Stimulated activated naive CD8-positive, alpha-beta T cell treated with anti-CD3 and anti-CD28 coated beads, Interleukin-15, Interleukin-2, amounts not matched to agents 100 ng/mL and 50 ng/mL, for 24 hours (primary cell): Measurements from ENCODE around the gene LIPC.

Source experiments
- H3K27ac Mint-ChIP-seq: one replicate; pipeline ENCODE4 v1.8.0; 2021; ENCODE audit warnings: mild to moderate bottlenecking, mixed read lengths
- H3K27me3 Mint-ChIP-seq: one replicate; pipeline ENCODE4 v1.8.0; 2021; ENCODE audit warnings: mixed read lengths
- H3K36me3 Mint-ChIP-seq: one replicate; pipeline ENCODE4 v1.8.0; 2021; ENCODE audit warnings: low read depth, mixed read lengths
- H3K4me1 Mint-ChIP-seq: one replicate; pipeline ENCODE4 v1.8.0; 2021; ENCODE audit warnings: low read depth, mixed read lengths
- H3K4me3 Mint-ChIP-seq: one replicate; pipeline ENCODE4 v1.8.0; 2021; ENCODE audit warnings: mild to moderate bottlenecking, mixed read lengths
- H3K9me3 Mint-ChIP-seq: one replicate; pipeline ENCODE4 v1.8.0; 2021; ENCODE audit warnings: mixed read lengths

The LIPC gene

DNA sequence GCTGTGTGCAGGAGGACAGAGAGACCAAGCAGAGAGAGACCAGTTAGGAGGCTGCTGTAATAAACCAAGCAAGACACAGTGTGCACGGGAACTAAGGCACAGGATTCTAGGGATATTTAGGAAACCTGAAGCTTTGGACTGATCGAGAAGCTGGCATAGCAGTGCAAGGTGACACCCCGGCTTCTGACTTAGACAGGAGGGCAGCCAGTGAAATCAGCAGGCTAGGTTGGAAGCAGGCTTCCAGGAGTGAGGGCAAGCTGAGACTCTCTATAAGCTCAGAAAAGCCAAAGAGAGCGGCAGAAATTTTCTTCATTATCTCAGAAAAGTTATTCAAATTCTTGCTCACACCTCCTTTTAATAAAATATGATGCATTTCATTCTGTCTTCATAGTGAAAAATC, 104.6 kb downstream of the LIPC start:
- H3K27me3 Mint-ChIP-seq = no peaks in the 10 kb centered on the region
- no peaks in the 10 kb centered on the region for H3K36me3 Mint-ChIP-seq
- no peaks in the 10 kb centered on the region for H3K9me3 Mint-ChIP-seq
- H3K27ac Mint-ChIP-seq = no peak overlapping the region
- no peak overlapping the region for H3K4me3 Mint-ChIP-seq
- H3K4me1 Mint-ChIP-seq = no peaks in the 10 kb centered on the region

DNA sequence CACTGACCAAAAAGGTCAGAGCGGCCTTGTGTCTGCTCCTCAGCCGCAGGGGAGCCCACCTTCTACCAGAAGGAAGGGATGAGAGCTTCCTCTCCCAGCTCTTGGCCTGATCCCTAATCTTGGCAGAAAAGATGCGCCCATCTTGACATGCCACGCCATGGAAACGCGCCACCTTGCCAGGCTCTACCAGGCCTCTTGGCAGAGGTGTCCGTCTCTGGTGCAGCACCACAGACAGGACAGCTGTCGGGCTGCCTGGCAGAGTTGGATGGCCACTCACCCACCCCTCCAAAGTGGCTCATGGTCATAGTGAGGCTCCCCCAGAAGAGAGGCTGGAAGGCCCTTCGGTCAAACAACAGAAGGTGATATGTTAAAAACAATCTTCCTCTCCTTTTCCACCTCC, 105.2 kb downstream of the LIPC start:
- no peak overlapping the region for H3K4me3 Mint-ChIP-seq
- H3K27ac Mint-ChIP-seq = no peak overlapping the region
- H3K36me3 Mint-ChIP-seq = no peaks in the 10 kb centered on the region
- no peaks in the 10 kb centered on the region for H3K4me1 Mint-ChIP-seq
- H3K9me3 Mint-ChIP-seq = no peaks in the 10 kb centered on the region
- no peaks in the 10 kb centered on the region for H3K27me3 Mint-ChIP-seq

DNA sequence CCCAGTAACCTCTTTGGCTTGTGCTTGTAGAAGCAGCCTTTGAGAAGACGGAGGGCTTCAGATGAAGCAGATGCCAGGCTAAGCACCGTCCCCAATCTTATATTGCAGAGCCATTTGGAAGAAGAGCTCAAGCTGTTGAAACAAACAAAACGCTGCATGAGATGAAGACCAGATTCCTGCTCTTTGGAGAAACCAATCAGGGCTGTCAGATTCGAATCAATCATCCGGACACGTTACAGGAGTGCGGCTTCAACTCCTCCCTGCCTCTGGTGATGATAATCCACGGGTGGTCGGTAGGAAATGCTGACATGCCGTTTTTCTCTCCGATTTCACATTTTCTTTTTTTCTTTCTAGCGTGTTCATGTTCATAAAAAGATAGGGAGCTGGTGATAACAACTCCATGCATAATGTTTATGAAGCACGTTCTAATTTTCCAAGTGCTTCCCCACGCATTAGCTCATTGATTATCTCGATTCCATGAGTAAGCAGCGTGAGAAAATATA, 106.5 kb downstream of the LIPC start:
- H3K36me3 Mint-ChIP-seq = no peaks in the 10 kb centered on the region
- no peak overlapping the region for H3K27ac Mint-ChIP-seq
- H3K4me1 Mint-ChIP-seq = no peaks in the 10 kb centered on the region
- H3K27me3 Mint-ChIP-seq = no peaks in the 10 kb centered on the region
- no peak overlapping the region for H3K4me3 Mint-ChIP-seq
- no peaks in the 10 kb centered on the region for H3K9me3 Mint-ChIP-seq

DNA sequence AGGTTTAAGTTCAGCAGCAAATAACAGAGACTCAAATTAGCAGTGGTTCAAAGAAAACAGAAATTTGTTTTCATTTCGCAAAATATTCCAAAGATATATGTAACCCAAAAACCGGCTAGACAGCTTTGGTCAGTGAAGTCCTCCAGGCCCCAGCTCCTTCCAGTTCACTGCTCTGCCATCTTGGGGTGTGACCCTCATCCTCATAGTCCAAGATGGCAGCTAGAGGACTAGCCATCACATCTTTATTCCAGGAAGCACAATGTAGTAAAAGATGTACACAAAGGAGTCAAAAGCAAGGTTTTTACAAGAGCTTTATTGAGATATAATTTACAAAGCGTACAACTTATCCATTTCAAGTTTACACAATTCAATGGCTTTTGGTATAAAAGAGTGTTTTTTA, 107.1 kb downstream of the LIPC start:
- no peaks in the 10 kb centered on the region for H3K9me3 Mint-ChIP-seq
- H3K27ac Mint-ChIP-seq = no peak overlapping the region
- H3K4me1 Mint-ChIP-seq = no peaks in the 10 kb centered on the region
- no peak overlapping the region for H3K4me3 Mint-ChIP-seq
- no peaks in the 10 kb centered on the region for H3K27me3 Mint-ChIP-seq
- H3K36me3 Mint-ChIP-seq = no peaks in the 10 kb centered on the region

DNA sequence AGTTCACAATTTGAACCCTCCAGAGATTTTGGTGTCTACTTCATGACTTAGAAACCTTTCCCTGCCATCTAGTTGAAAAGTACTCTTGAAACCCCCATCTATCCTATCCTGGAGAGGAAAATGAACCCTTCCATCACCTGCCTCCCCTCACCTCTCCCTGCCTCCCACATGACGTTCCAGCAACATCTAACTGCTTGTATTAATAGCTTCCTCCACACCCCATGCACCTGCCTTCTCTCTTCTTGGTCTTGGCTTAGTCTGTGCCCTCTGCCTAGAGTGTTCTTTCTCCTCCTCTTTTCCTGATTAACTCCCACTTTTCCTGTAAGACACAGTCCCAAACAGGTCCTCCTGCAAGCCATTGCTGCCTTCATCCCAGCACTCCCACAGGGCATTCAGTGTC, 107.8 kb downstream of the LIPC start:
- Mint-ChIP-seq H3K36me3 (no peaks in the 10 kb centered on the region), H3K4me1 (peaks cover 1% of the 10 kb centered on the region), H3K27ac (no peak overlapping the region), H3K9me3 (no peaks in the 10 kb centered on the region), H3K27me3 (no peaks in the 10 kb centered on the region), H3K4me3 (no peak overlapping the region)

DNA sequence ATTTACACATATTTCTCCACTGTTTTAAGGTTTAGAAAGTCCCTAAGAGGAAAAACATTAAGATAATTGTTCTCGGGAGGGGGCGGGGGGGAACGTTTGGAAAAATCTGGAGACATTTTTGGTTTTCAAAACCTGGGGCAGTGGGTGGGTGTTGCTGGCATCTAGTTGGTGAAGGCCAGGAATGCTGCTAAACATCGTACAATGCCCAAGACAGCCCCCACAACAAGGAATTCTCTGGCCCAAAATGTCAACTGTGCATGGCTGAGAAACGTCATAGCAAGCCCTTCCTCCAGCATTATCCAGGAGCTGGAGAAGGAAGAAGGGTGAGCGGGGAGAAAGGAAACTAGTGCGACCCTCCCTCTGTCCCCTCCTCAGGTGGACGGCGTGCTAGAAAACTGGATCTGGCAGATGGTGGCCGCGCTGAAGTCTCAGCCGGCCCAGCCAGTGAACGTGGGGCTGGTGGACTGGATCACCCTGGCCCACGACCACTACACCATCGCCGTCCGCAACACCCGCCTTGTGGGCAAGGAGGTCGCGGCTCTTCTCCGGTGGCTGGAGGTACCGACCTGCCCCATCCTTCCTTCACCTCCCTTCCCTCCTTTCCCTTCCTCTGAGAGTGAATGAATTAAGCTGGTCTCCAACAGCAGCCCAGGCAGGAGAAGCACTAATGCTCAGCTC, 109.8 kb downstream of the LIPC start:
- H3K4me3 Mint-ChIP-seq = no peak overlapping the region
- no peak overlapping the region for H3K27ac Mint-ChIP-seq
- peaks cover 20% of the 10 kb centered on the region for H3K4me1 Mint-ChIP-seq
- H3K36me3 Mint-ChIP-seq = peaks cover 3% of the 10 kb centered on the region
- no peaks in the 10 kb centered on the region for H3K27me3 Mint-ChIP-seq
- H3K9me3 Mint-ChIP-seq = no peaks in the 10 kb centered on the region

DNA sequence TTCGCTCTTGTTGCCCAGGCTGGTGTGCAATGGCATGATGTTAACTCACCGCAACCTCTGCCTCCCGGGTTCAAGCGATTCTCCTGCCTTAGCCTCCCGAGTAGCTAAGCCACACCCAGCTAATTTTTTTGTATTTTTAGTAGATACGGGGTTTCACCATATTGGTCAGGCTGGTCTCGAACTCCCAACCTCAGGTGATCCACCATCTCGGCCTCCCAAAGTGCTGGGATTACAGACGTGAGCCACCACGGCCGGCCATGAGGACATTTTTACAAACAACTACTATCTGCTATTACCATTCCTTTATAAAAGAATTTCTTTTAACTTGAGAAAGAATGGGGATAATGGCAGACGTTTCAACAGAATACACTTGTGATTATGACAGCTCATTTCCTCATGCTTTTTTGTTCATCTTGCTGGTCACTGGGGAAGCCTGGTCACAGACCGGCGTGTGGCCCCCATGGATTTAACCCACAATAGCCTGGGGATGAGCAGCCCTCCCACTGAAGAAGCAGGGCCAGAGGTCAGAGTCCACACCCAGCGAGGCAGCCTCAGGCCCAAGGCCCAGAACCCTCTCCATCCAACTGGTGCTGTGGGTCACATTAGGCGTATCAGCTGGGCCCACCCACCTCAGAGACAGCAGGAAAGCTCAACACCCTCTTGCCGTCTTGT, 112.0 kb downstream of the LIPC start:
- Mint-ChIP-seq H3K4me3 (no peak overlapping the region), H3K9me3 (no peaks in the 10 kb centered on the region), H3K27me3 (no peaks in the 10 kb centered on the region), H3K36me3 (peaks cover 5% of the 10 kb centered on the region), H3K4me1 (peaks cover 25% of the 10 kb centered on the region), H3K27ac (no peak overlapping the region)

DNA sequence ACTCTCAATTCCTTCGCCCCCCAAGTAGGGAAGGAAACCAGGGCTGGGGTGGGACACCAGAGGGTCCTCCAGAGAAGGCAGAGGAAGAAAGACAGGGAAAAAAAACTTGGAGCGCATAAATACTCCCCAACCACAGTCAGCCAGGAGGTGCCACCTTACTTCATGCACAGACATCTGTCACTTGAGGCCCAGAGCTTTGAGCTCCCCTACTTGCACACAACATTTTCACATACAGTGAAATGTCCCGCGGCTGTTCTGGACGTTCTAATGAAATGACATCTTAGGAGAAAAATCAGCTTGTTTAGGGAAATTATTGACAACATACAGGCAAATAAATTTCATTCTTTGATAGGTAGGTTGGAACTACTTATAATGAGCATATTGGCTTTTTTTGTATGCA, 113.0 kb downstream of the LIPC start:
- Mint-ChIP-seq H3K27me3 (no peaks in the 10 kb centered on the region), H3K27ac (peak overlapping the region; percentile 89), H3K4me3 (no peak overlapping the region), H3K4me1 (peaks cover 25% of the 10 kb centered on the region), H3K9me3 (no peaks in the 10 kb centered on the region), H3K36me3 (peaks cover 5% of the 10 kb centered on the region)

DNA sequence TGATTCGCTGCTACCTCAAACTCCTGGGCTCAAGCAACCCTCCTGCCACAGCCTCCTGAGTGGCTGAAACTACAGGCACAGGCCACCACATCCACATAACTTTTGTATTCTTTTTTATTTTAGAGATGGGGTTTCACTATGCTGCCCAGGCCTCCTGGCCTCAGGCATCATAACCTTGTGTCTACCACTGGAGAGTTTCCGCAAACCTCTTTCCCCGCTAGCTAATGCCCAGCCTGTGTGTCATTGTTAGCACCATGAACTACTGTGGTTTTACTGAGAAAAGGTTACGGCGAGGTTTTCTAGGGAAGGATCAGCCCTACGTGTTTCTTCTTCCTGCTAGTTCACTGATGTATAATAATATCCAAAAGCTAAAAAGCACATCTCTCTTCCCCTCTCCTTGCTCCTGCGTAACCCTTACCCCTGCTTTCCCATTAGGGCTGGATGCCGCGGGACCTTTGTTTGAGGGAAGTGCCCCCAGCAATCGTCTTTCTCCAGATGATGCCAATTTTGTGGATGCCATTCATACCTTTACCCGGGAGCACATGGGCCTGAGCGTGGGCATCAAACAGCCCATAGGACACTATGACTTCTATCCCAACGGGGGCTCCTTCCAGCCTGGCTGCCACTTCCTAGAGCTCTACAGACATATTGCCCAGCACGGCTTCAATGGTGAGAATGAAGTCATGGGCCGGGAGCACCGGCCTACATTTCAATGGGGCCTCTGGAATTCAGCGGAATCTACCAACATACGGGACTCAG, 113.7 kb downstream of the LIPC start:
- H3K4me3 Mint-ChIP-seq = no peak overlapping the region
- H3K27me3 Mint-ChIP-seq = no peaks in the 10 kb centered on the region
- H3K27ac Mint-ChIP-seq = peak overlapping the region; percentile 89
- H3K9me3 Mint-ChIP-seq = no peaks in the 10 kb centered on the region
- H3K4me1 Mint-ChIP-seq = peaks cover 30% of the 10 kb centered on the region
- H3K36me3 Mint-ChIP-seq = peaks cover 5% of the 10 kb centered on the region

DNA sequence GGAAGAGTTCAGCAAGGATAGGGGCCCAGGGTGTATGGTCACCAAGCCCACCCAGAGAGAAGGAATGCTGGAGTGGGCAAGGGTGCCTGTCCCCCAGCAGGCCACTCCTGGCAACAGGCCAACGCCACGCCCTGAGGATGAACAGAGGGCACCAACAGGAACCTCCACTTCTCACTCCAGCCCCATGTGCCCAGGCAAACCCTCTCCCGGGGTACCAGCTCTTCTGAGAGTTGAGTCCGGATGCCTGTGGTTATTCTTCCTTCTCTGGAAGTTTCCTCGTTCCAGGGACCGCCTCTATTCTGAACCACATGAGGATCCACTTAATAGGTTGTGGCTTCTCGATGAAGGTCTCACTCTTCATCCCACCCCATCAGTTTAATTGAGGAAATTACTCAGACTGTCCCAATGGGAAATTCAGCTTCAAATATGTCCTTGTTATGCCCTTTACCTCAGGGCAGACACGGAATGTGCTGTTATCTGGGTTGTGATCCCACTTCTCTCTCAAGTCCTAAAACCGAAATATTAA, 114.3 kb downstream of the LIPC start:
- Mint-ChIP-seq H3K4me3 (no peak overlapping the region), H3K9me3 (no peaks in the 10 kb centered on the region), H3K27me3 (no peaks in the 10 kb centered on the region), H3K27ac (peak overlapping the region; percentile 77), H3K4me1 (peaks cover 34% of the 10 kb centered on the region), H3K36me3 (peaks cover 5% of the 10 kb centered on the region)

DNA sequence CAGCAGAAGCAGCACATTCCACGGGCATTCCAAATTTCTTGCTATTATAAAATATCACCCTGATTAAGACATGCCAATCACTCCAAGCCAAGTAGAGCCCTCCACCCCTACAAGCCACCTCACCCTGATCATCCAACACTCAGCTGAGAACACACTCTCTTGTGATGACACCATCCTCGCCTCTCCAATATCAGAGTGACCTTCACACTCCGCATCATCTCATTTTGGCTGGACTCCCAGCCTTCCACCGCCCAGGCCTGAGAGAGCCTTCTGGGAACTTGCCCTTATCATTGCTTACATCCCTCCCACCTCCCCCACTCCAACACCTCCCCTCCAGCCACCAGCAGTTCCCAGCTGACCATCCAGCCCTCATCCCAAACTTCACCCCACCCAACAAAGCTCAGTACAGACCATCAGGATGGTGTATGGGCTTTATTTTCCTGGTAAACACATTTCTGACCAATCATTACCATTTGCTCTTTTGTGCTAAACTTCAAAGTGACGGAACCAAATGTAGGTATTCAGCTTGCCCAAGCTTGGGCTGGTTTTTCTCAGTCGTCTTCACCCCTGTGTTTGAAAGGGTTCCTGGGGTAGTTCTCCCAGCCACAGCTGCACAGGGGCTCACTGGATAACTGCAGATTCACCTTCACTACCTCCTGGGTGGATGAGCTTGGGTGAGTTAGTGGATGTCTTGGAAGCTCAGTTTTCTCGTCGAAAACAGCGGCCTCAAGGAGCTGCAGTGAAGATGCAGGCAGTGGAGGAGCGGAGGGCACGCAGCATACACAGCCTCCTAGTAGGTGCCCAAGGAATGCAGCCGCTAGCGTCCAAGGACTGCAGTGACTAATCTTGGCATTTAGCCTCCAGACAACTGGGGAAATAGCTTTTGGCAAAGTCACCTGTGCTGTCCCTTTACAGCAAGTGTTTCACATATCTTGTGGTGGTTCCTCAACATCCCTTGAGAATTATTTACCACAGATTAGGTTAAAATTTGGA, 115.1 kb downstream of the LIPC start:
- no peaks in the 10 kb centered on the region for H3K9me3 Mint-ChIP-seq
- peak overlapping the region; percentile 77 for H3K27ac Mint-ChIP-seq
- peaks cover 5% of the 10 kb centered on the region for H3K36me3 Mint-ChIP-seq
- no peaks in the 10 kb centered on the region for H3K27me3 Mint-ChIP-seq
- no peak overlapping the region for H3K4me3 Mint-ChIP-seq
- peaks cover 42% of the 10 kb centered on the region for H3K4me1 Mint-ChIP-seq

DNA sequence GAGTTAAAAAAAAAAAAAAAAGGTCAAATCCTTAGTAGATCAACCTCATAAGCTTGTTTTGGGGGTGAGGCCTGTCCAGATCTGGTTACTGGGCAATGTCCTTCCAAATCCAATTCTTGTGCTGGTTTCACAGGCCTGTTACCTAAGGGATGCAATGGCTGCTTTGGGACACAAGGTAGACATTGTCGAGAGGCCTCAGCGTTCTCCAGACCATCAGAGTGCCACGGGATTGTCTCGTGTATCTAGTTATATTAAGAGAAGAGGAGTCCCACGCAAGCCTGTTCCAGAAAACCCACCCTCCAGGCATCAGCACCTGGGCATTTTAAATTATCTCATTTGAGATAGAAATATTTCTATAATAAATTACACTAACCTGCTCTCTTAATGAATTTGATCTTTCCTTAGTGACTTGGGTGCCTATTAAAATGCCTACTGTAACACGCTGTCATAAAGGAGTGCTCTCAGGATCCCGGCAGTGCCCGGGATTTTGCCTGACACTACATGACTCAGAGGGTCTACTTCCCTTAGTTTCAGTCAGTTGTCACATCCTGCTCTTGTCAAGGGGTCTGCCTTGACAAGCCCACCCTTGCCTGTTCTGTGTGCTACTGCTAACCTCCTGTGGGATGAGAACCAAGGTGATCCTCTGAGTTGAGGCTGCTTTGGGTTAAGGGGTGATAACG, 116.0 kb downstream of the LIPC start:
- Mint-ChIP-seq H3K9me3 (no peaks in the 10 kb centered on the region), H3K4me3 (no peak overlapping the region), H3K4me1 (peaks cover 46% of the 10 kb centered on the region), H3K27me3 (no peaks in the 10 kb centered on the region), H3K27ac (no peak overlapping the region), H3K36me3 (peaks cover 5% of the 10 kb centered on the region)

DNA sequence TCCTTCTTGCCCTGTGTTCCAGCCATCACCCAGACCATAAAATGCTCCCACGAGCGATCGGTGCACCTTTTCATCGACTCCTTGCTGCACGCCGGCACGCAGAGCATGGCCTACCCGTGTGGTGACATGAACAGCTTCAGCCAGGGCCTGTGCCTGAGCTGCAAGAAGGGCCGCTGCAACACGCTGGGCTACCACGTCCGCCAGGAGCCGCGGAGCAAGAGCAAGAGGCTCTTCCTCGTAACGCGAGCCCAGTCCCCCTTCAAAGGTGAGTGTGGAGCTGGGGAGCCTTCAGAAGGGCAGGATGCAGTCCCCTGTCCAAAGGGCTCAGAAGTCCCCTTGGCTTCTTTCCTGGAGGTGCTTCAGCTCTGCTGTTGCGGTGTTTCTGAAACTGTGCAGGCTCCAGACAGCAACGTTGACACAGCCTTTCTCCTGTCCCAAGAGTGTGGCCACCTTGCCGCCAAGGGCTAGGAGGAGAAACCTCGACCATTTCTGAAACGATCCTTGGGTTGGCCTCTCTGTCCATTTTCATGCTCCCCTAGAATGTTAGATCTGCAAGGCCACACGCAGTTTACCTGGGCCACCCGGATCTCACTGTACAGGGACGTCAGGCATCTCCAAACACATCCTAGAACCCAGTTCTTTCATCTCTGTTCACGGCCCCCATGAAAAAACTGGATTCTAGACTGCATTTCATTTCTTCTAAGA, 116.7 kb downstream of the LIPC start:
- H3K4me1 Mint-ChIP-seq = peaks cover 46% of the 10 kb centered on the region
- no peaks in the 10 kb centered on the region for H3K9me3 Mint-ChIP-seq
- no peak overlapping the region for H3K27ac Mint-ChIP-seq
- no peaks in the 10 kb centered on the region for H3K27me3 Mint-ChIP-seq
- H3K4me3 Mint-ChIP-seq = no peak overlapping the region
- H3K36me3 Mint-ChIP-seq = peaks cover 5% of the 10 kb centered on the region
